GM12864 (cell line): ENCODE measurements around the gene STK32C.

Experiments used
- DNase-seq: peaks from one replicate; pipeline ENCODE4 v3.0.0-alpha.2; 2011; ENCODE audit warnings: low read depth
- H3K4me3 ChIP-seq: 2 replicates; pipeline ENCODE4 v1.5.1; 2011; ENCODE audit warnings: mild to moderate bottlenecking, low read depth, low read length, control low read depth
- CTCF ChIP-seq: IDR thresholded peaks from 2 replicates; pipeline ENCODE4 v1.5.1; 2011; ENCODE audit warnings: low read depth, mild to moderate bottlenecking, moderate library complexity, low read length, control low read depth, inconsistent platforms; ENCODE audit errors: missing control alignments

Gene STK32C

DNA sequence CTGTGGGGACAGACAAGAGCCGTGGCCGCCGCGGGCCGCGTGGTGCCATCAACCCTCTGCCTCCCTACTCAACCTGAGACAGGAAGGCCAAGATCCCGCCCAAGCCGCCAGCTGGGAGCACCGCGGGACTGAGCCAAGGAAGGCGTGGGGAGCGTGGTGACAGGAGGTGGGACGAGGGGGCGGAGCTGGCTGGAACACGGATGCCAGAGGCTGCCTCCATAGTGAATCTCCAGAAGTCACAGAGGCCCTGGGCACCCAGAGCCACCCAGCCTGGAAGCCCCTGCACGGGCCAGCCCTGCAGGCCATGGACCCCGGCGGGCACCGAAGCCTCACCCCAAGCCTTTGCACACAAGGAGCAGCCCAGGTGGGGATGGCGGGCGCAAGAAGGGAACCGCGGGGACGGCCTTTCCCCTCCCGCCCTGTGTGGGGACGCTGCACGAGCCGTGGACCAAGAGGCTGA, 139.1 kb downstream of the STK32C start:
- no peak for TF ChIP-seq CTCF
- H3K4me3 ChIP-seq, result no peak overlapping the region
- DNase-seq, result no peak

DNA sequence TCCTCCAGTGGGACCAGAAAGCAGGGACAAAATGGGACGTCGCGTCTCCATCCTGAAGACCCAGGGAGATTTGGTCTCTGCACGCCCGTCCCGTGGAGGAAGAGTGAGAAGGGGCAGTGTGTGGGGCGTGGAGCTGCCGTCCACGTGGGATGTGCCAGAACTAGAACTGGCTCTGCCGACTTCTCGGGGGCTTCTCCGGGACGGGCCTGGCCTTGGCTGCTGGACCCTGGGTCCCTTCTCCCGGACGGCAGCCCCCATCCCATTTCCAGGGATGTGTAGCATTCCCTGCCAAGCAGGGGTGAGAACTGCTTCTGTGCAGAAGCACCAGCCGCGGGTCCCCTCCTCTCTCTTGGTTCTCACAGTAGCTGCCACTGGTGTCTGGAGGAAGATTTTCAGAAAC, 139.8 kb downstream of the STK32C start:
- no peak overlapping the region for H3K4me3 ChIP-seq
- DNase-seq, result no peak
- no peak for TF ChIP-seq CTCF

- no peak overlapping the region for H3K4me3 ChIP-seq
Observed at GRCh38 chr10:132167041-132167674, 140.6 kb downstream of the STK32C start.

DNA sequence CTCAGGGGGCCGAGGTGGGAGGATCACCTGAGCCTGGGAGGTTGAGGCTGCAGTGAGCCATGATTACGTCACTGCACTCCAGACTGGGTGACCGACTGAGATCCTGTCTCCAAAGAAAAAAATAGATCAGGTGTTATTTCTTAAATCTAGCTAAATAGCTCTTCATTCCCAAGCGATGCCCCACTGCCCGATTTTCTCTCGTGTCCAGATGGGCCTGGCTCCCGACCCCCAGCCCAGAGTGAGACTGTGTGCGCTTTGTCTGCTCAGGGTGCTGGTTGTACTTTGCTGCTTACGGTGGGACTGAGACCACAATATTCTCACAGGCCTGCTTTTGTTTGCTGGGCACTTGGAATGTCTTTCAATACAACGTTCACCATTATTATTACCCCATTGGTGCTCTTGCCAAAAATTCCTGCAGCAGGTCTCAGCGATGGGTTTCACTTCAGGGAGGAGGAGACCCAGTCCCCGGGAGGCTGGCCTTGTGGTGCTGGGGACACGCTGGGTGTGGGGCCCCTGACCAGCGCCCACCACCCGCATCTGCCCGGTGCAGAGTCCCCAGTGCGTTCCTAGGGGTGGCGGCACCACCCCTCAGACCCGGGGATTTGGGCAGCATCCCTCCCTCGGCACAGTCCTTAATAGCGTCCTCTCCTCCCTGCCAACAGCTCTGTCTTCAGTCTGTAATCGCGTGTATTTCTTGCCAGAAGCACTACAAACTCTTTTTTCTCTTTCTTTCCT, 141.4 kb downstream of the STK32C start:
- H3K4me3 ChIP-seq, result no peak overlapping the region
- no peak for DNase-seq
- no peak for TF ChIP-seq CTCF

More at GRCh38 chr10:132167041-132167674, 140.6 kb downstream of the STK32C start:
- no peak for DNase-seq
- TF ChIP-seq CTCF, result no peak

DNA sequence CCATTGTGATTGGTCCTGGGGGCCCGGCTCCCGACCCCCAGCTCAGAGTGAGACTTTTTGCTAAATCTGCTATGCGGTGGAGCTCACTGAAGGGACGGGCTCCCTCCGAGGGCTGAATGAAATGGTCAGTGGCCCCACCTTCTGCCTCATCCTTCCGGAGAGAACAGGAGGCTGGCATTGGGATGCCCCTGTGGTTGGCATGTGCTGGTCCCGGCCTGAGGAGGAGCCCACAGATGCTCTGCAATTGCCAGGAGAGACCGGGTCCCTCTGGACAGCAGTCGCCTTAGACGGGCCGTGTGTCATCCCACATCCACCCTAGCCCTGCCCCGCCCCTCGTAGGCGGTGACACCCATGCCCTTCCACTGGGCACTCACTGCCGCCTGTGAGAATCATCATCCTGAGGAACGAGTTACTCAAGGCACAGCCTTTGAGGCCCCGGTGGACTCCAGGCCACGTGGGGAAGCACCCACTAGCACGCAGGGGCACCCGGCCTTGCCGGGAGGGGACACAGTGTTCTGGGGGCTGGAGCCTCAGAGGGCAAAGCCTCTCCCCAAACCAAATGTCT, 142.3 kb downstream of the STK32C start:
- no peak overlapping the region for H3K4me3 ChIP-seq
- TF ChIP-seq CTCF, result no peak
- no peak for DNase-seq

DNA sequence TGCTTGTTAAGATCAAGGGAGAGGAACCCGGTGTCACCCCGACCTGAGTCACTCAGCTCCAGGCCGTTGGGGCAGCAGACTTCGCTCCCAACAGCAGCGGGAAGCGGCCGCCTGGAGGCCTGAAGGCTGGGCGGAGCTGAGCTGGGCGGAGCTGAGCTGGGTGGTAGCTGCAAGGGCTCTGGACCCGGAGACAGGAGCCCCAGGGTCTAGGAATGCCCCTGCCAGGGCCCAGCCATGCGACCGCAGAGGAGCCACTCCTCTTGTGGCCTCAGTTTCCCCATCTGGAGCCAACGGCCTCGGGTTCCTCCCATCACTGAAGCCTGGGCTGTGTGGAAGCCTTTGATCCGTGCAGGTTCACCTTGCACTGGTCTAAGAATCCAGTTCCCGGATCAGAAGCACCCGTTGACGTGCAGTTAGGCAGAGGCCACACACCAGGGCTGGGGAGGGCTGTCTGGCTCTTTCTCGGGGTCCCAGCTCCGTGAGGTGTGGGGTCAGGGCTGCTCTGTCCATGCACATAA, 142.9 kb downstream of the STK32C start:
- DNase-seq, result no peak
- no peak overlapping the region for H3K4me3 ChIP-seq

More for the DNA sequence above, 142.9 kb downstream of the STK32C start:
- TF ChIP-seq CTCF, result no peak
